Neural progenitor cell (in vitro differentiated cells): ENCODE results near the gene MYMX. TPM values are rescaled to one million over a fixed set of nuclear protein-coding genes. Genes with fewer than 3 reads are reported as not detected.
A peak's percentile ranks its signal among the peaks of the same experiment; 100 is the strongest.

Experiments used
- DNase-seq: peaks from one replicate; pipeline ENCODE4 v3.0.0-alpha.2; 2016; ENCODE audit warnings: low spot score
- H2AFZ ChIP-seq: fragments of 200-600 bp; sonication (generic); replicated peaks from 2 replicates; pipeline ENCODE4 v1.6.1; 2016; ENCODE audit warnings: antibody characterized with exemption
- H3F3A ChIP-seq: fragments of 200-600 bp; sonication (generic); 2 replicates; pipeline ENCODE4 v1.6.1; 2016; ENCODE audit warnings: antibody characterized with exemption, low read depth
- H3K27ac ChIP-seq: fragments of 200-600 bp; sonication (generic); 2 replicates; pipeline ENCODE4 v1.5.1; 2016; ENCODE audit warnings: mild to moderate bottlenecking
- H3K27me3 ChIP-seq: fragments of 200-600 bp; sonication (generic); 2 replicates; pipeline ENCODE4 v1.6.1; 2016; ENCODE audit warnings: mild to moderate bottlenecking, moderate library complexity
- H3K36me3 ChIP-seq: fragments of 200-600 bp; sonication (generic); 2 replicates; pipeline ENCODE4 v1.5.1; 2016
- H3K4me1 ChIP-seq: fragments of 200-600 bp; sonication (generic); 2 replicates; pipeline ENCODE4 v1.6.1; 2016; ENCODE audit warnings: mixed run types
- H3K4me2 ChIP-seq: fragments of 200-600 bp; sonication (generic); 2 replicates; pipeline ENCODE4 v1.6.1; 2016
- H3K4me3 ChIP-seq: fragments of 200-600 bp; sonication (generic); 2 replicates; pipeline ENCODE4 v1.5.1; 2016
- H3K79me2 ChIP-seq: fragments of 200-600 bp; sonication (generic); 2 replicates; pipeline ENCODE4 v1.6.1; 2016; ENCODE audit warnings: low read depth
- H3K9ac ChIP-seq: fragments of 200-600 bp; sonication (generic); 2 replicates; pipeline ENCODE4 v1.6.1; 2016
- H3K9me3 ChIP-seq: fragments of 200-600 bp; sonication (generic); 2 replicates; pipeline ENCODE4 v1.5.1; 2016; ENCODE audit warnings: low read depth
- H4K20me1 ChIP-seq: fragments of 200-600 bp; sonication (generic); 2 replicates; pipeline ENCODE4 v1.6.1; 2016; ENCODE audit warnings: low read depth
- H3K27ac Mint-ChIP-seq: 3 replicates; pipeline ENCODE4 v1.8.0; 2021; ENCODE audit warnings: mixed read lengths
- H3K27me3 Mint-ChIP-seq: 2 replicates; pipeline ENCODE4 v1.8.0; 2022; ENCODE audit warnings: low read depth, mild to moderate bottlenecking, inconsistent platforms, moderate library complexity, mixed read lengths; ENCODE audit not compliant: insufficient read depth
- H3K36me3 Mint-ChIP-seq: 3 replicates; pipeline ENCODE4 v1.8.0; 2021; ENCODE audit warnings: mixed read lengths
- H3K4me1 Mint-ChIP-seq: 3 replicates; pipeline ENCODE4 v1.8.0; 2021; ENCODE audit warnings: mixed read lengths
- H3K4me3 Mint-ChIP-seq: 3 replicates; pipeline ENCODE4 v1.8.0; 2021; ENCODE audit warnings: mild to moderate bottlenecking, moderate library complexity, mixed read lengths
- H3K9me3 Mint-ChIP-seq: 3 replicates; pipeline ENCODE4 v1.8.0; 2020; ENCODE audit warnings: mixed read lengths
- CTCF ChIP-seq: fragments of 200-600 bp; sonication (generic); IDR thresholded peaks from 2 replicates; pipeline ENCODE4 v1.5.1; 2017; ENCODE audit warnings: antibody characterized with exemption, mild to moderate bottlenecking
- EZH2 ChIP-seq: fragments of 200-600 bp; sonication (generic); IDR thresholded peaks from 2 replicates; pipeline ENCODE4 v1.6.1; 2017; ENCODE audit warnings: antibody characterized with exemption, mild to moderate bottlenecking, moderate library complexity
- EZH2phosphoT487 ChIP-seq: fragments of 200-600 bp; sonication (generic); IDR thresholded peaks from 2 replicates; pipeline ENCODE4 v1.6.1; 2017; ENCODE audit warnings: antibody characterized with exemption
- total RNA-seq: library from RNA; depleted of rRNA; stranded (reverse); fragments of >200 nt; gene quantifications from 2 replicates; pipeline ENCODE4 v1.2.3, GENCODE V29; 2015; ENCODE audit warnings: low replicate concordance

The MYMX gene
- total RNA-seq, 1 donor from 2014 or later = 0.54 TPM

- Histone ChIP-seq H3K4me3 (no peak overlapping the region), H3F3A (peaks cover 91% of the 10 kb centered on the region), H3K27ac (peak overlapping the region; percentile 26), H4K20me1 (peaks cover 97% of the 10 kb centered on the region), H3K36me3 (peaks cover 35% of the 10 kb centered on the region), H3K27me3 (no peaks in the 10 kb centered on the region), H2AFZ (no peak overlapping the region), H3K4me2 (no peak overlapping the region), H3K4me1 (peaks cover 24% of the 10 kb centered on the region), H3K79me2 (peaks cover 94% of the 10 kb centered on the region), H3K9ac (no peak overlapping the region), H3K9me3 (no peaks in the 10 kb centered on the region)
- Mint-ChIP-seq H3K9me3 (no peaks in the 10 kb centered on the region), H3K4me1 (peaks cover 47% of the 10 kb centered on the region), H3K27me3 (peaks cover 27% of the 10 kb centered on the region), H3K36me3 (peaks cover 55% of the 10 kb centered on the region), H3K27ac (no peak overlapping the region), H3K4me3 (peak overlapping the region; percentile 18)
- TF ChIP-seq EZH2phosphoT487 (no peak), CTCF (no peak), EZH2 (no peak)
- no peak for DNase-seq
These were observed 35.1 kb downstream of the MYMX start for GRCh38 chr6:44251576-44252524.

- Histone ChIP-seq H3F3A (peaks cover 94% of the 10 kb centered on the region), H3K4me2 (no peak overlapping the region), H3K79me2 (peaks cover 80% of the 10 kb centered on the region), H3K4me1 (peaks cover 24% of the 10 kb centered on the region), H3K9me3 (no peaks in the 10 kb centered on the region), H3K27ac (peak overlapping the region; percentile 58), H2AFZ (no peak overlapping the region), H3K27me3 (no peaks in the 10 kb centered on the region), H3K36me3 (peaks cover 35% of the 10 kb centered on the region), H3K4me3 (no peak overlapping the region), H3K9ac (no peak overlapping the region), H4K20me1 (peaks cover 82% of the 10 kb centered on the region)
- peaks cover 50% of the 10 kb centered on the region for H3K36me3 Mint-ChIP-seq
- H3K27ac Mint-ChIP-seq = no peak overlapping the region
- no peaks in the 10 kb centered on the region for H3K9me3 Mint-ChIP-seq
- peaks cover 46% of the 10 kb centered on the region for H3K4me1 Mint-ChIP-seq
- DNase-seq = peak; percentile 67
- TF ChIP-seq EZH2 (no peak), CTCF (peak; percentile 62)
- H3K4me3 Mint-ChIP-seq = no peak overlapping the region
- H3K27me3 Mint-ChIP-seq = peaks cover 22% of the 10 kb centered on the region
These were observed 36.8 kb downstream of the MYMX start for GRCh38 chr6:44253307-44254101.

GRCh38 chr6:44254191-44255104, 37.7 kb downstream of the MYMX start:
- peak overlapping the region; percentile 71 for H3K4me3 Mint-ChIP-seq
- H3K9me3 ChIP-seq = no peaks in the 10 kb centered on the region
- H3K27ac ChIP-seq = peak overlapping the region; percentile 58
- no peak overlapping the region for H3K27ac Mint-ChIP-seq
- no peaks in the 10 kb centered on the region for H3K9me3 Mint-ChIP-seq
- H2AFZ ChIP-seq = no peak overlapping the region
- H3K36me3 Mint-ChIP-seq = peaks cover 42% of the 10 kb centered on the region
- H3K27me3 Mint-ChIP-seq = peaks cover 18% of the 10 kb centered on the region
- H3K4me2 ChIP-seq = no peak overlapping the region
- no peak overlapping the region for H3K9ac ChIP-seq
- no peak for DNase-seq
- no peaks in the 10 kb centered on the region for H3K27me3 ChIP-seq
- H3K4me3 ChIP-seq = no peak overlapping the region
- H3F3A ChIP-seq = peaks cover 84% of the 10 kb centered on the region
- H3K79me2 ChIP-seq = peaks cover 70% of the 10 kb centered on the region
- H3K4me1 ChIP-seq = peaks cover 14% of the 10 kb centered on the region
- H3K4me1 Mint-ChIP-seq = peaks cover 41% of the 10 kb centered on the region
- H4K20me1 ChIP-seq = peaks cover 72% of the 10 kb centered on the region
- no peak for TF ChIP-seq EZH2
- no peak for TF ChIP-seq EZH2phosphoT487
- TF ChIP-seq CTCF = no peak
- peaks cover 34% of the 10 kb centered on the region for H3K36me3 ChIP-seq
